Frontal cortex (tissue), 4 donors: ENCODE measurements around the gene SLC25A20. TPM values are rescaled to one million over a fixed set of nuclear protein-coding genes. Genes with fewer than 3 reads are reported as not detected.
"Not testable (repeated sequence)": the region's sequence is repeated elsewhere in the genome, so short reads cannot be mapped to it uniquely, and the experiment has no call there.

Experiments
- DNase-seq, 2 donors: peaks; one replicate each; pipeline ENCODE4 v3.0.0; 2012; ENCODE audit warnings: low spot score in 2 of 2
- FAIRE-seq: peaks from 2 replicates; lab custom pipeline; 2012; peaks lifted over from hg19 to GRCh38; lab: Jason Lieb, UNC
- total RNA-seq: library from RNA; depleted of rRNA; stranded (reverse); fragments of >200 nt; gene quantifications from one replicate; pipeline ENCODE4 v1.2.3, GENCODE V29; 2014
- donor health status: control.
- donor health status: control.
- donor health status: control.

Gene SLC25A20
- total RNA-seq, 1 donor from 2014 or later, result 9.0 TPM

- no peak for FAIRE-seq
- no peak for DNase-seq
Measured at GRCh38 chr3:48848816-48849515, 49.7 kb downstream of the SLC25A20 start.

GRCh38 chr3:48847504-48848423 is 50.9 kb downstream of the SLC25A20 start, which contains the start of gene PRKAR2A:
Gene PRKAR2A (minus strand): TSS chr3:48847874. CDS start chr3:48847596, 278 bp downstream.
- DNase-seq, result peak; percentile 93 to 95
- FAIRE-seq, result no peak

GRCh38 chr3:48847053-48847503 is 51.6 kb downstream of the SLC25A20 start:
- FAIRE-seq (no peak), DNase-seq (peak; percentile 46 to 60)

- DNase-seq (no peak), FAIRE-seq (no peak)
Measured at GRCh38 chr3:48845170-48845569, 53.5 kb downstream of the SLC25A20 start.

GRCh38 chr3:48837163-48837562 is 61.5 kb downstream of the SLC25A20 start:
- FAIRE-seq (no peak), DNase-seq (no peak)

- no peak for FAIRE-seq
- DNase-seq, result no peak
Measured at GRCh38 chr3:48835650-48836366, 62.9 kb downstream of the SLC25A20 start.

GRCh38 chr3:48832684-48833083 is 66.0 kb downstream of the SLC25A20 start:
- DNase-seq, result no peak
- FAIRE-seq, result no peak

- FAIRE-seq (no peak), DNase-seq (no peak)
Measured at GRCh38 chr3:48830715-48831114, 68.0 kb downstream of the SLC25A20 start.

GRCh38 chr3:48829525-48829924 is 69.2 kb downstream of the SLC25A20 start:
- not testable (repeated sequence) for FAIRE-seq, DNase-seq

- not testable (repeated sequence) for FAIRE-seq, DNase-seq
Measured at GRCh38 chr3:48827874-48828273, 70.8 kb downstream of the SLC25A20 start.

- no peak for FAIRE-seq
Measured at GRCh38 chr3:48826451-48826850, 72.2 kb downstream of the SLC25A20 start.

GRCh38 chr3:48820612-48821324 is 77.9 kb downstream of the SLC25A20 start:
- FAIRE-seq (no peak), DNase-seq (no peak)

More at GRCh38 chr3:48826451-48826850, 72.2 kb downstream of the SLC25A20 start:
- no peak for DNase-seq

GRCh38 chr3:48819234-48820221 is 79.2 kb downstream of the SLC25A20 start:
- FAIRE-seq, result no peak

GRCh38 chr3:48811524-48811923 is 87.2 kb downstream of the SLC25A20 start:
- FAIRE-seq, result no peak
- DNase-seq, result no peak

More at GRCh38 chr3:48819234-48820221, 79.2 kb downstream of the SLC25A20 start:
- DNase-seq, result no peak
